ENCODE measurements around the gene PCDHGA2. TPM values are rescaled to one million over a fixed set of nuclear protein-coding genes. Genes with fewer than 3 reads are reported as not detected.

PCDHGA2 gene
- total and polyA plus RNA-seq, 11 donors: 2.7 to 15.1 (median 10.5) TPM

DNA sequence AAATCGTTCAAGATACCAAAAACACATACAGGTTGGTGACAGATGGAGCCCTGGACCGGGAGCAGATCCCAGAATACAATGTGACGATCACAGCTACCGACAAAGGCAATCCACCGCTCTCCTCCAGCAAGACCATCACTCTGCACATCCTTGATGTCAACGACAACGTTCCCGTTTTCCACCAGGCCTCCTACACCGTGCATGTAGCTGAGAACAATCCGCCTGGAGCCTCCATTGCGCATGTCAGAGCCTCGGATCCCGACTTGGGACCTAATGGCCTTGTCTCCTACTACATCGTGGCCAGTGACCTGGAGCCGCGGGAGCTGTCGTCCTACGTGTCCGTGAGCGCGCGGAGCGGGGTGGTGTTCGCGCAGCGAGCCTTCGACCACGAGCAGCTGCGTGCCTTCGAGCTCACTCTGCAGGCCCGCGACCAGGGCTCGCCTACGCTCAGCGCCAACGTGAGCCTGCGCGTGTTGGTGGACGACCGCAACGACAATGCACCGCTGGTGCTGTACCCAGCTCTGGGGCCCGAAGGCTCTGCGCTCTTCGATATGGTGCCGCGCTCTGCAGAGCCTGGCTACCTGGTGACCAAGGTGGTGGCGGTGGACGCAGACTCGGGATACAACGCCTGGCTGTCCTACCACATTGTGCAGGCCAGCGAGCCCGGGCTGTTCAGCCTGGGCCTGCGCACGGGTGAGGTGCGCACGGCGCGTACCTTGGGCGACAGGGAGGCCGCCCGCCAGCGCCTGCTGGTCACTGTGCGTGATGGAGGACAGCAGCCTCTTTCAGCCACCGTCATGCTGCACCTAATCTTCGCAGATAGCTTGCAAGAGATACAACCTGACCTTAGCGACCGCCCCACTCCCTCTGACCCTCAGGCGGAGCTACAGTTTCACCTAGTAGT is 33.3 kb downstream of the PCDHGA2 start:
- Histone ChIP-seq H3K4me1 (peaks cover 0 to 31% (median 2%) of the 10 kb centered on the region in 12 donors), H3K27me3 (peaks cover 0 to 34% (median 0%) of the 10 kb centered on the region in 9 donors), H3K36me3 (peaks cover 0 to 26% (median 0%) of the 10 kb centered on the region in 9 donors), H3K27ac (no peak overlapping the region), H3K9me3 (peaks cover 0 to 99% (median 61%) of the 10 kb centered on the region in 12 donors), H3K4me3 (no peak overlapping the region)
- peak in 1 of 5 donors; percentile 25 for DNase-seq
- ATAC-seq: peak in 3 of 4 donors; percentile 18 to 20 (median 19)
- TF ChIP-seq POLR2A (IDR thresholded peaks at IDR 0.05): no peak
- TF ChIP-seq, protein P1, sequence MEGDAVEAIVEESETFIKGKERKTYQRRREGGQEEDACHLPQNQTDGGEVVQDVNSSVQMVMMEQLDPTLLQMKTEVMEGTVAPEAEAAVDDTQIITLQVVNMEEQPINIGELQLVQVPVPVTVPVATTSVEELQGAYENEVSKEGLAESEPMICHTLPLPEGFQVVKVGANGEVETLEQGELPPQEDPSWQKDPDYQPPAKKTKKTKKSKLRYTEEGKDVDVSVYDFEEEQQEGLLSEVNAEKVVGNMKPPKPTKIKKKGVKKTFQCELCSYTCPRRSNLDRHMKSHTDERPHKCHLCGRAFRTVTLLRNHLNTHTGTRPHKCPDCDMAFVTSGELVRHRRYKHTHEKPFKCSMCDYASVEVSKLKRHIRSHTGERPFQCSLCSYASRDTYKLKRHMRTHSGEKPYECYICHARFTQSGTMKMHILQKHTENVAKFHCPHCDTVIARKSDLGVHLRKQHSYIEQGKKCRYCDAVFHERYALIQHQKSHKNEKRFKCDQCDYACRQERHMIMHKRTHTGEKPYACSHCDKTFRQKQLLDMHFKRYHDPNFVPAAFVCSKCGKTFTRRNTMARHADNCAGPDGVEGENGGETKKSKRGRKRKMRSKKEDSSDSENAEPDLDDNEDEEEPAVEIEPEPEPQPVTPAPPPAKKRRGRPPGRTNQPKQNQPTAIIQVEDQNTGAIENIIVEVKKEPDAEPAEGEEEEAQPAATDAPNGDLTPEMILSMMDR (IDR thresholded peaks at IDR 0.05): no peak
- intact Hi-C loops (cut with DNase I): no loop called here
- WGBS, 4 donors: 34 to 48% (median 42%) methylated on average over 25 to 69 of the region's 69 CpGs

DNA sequence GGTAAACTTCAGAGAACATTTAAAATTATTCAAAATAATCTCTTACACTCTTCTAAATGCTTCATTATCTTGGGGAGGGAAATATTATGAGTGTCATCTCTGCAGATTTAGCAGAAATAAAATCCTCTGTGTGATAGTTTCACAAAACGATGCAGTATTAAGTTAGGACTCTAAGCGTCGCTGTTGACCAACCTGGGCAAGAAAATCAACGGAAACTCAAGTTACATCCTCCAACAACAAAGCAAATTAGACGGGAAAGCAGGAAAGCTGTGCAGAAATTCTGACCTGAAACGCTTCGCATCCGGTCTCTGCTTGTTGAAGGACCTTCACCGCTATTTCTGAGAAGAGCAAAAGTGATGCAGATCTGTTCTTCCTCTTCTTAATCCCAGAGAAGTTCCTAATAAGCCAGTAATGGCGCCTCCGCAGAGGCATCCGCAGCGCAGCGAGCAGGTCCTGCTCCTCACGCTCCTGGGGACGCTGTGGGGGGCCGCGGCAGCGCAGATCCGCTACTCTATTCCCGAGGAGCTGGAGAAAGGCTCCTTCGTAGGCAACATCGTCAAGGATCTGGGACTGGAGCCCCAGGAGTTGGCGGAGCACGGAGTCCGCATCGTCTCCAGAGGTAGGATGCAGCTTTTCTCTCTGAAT is 35.2 kb downstream of the PCDHGA2 start, which contains the start of gene PCDHGA6:
PCDHGA6 (plus strand) TSS at position 219 of the 645 bp plus-strand sequence; CDS start at position 412, 193 bp downstream.
- TF ChIP-seq POLR2A (IDR thresholded peaks at IDR 0.05): no peak
- TF ChIP-seq, protein P1 (IDR thresholded peaks at IDR 0.05): peak in 11 of 12 donors; percentile 19 to 50 (median 41)
- H3K9me3 ChIP-seq: peaks cover 0 to 99% (median 64%) of the 10 kb centered on the region in 12 donors

DNA sequence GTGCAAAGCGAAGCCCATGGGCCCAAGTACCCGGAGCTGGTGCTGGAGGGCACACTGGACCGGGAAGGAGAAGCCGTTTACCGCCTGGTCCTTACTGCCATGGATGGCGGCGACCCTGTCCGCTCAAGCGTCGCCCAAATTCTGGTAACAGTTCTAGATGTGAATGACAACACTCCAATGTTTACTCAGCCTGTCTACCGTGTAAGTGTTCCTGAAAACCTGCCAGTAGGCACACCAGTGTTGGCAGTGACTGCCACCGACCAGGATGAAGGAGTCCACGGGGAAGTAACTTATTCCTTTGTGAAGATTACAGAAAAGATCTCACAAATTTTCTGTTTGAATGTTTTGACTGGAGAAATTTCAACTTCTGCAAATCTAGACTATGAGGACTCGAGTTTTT is 36.1 kb downstream of the PCDHGA2 start:
- peaks cover 0 to 99% (median 64%) of the 10 kb centered on the region in 12 donors for H3K9me3 ChIP-seq
- H3K27ac ChIP-seq: no peak overlapping the region
- peaks cover 0 to 29% (median 0%) of the 10 kb centered on the region in 9 donors for H3K27me3 ChIP-seq
- DNase-seq (peak in 1 of 5 donors; percentile 55), ATAC-seq (peak in 2 of 4 donors; percentile 65 to 68)
- TF ChIP-seq POLR2A (IDR thresholded peaks at IDR 0.05): no peak
- TF ChIP-seq, protein P1 (IDR thresholded peaks at IDR 0.05): no peak
- H3K4me3 ChIP-seq: no peak overlapping the region
- WGBS, 4 donors: 51 to 63% (median 56%) methylated on average over 14 of the region's 14 CpGs
- intact Hi-C loops (cut with DNase I): no loop called here
- H3K36me3 ChIP-seq: peaks cover 0 to 36% (median 0%) of the 10 kb centered on the region in 9 donors
- peaks cover 0 to 29% (median 0%) of the 10 kb centered on the region in 12 donors for H3K4me1 ChIP-seq

More for the DNA sequence above, 35.2 kb downstream of the PCDHGA2 start, which contains the start of gene PCDHGA6:
- Histone ChIP-seq H3K4me1 (peaks cover 0 to 31% (median 2%) of the 10 kb centered on the region in 12 donors), H3K36me3 (peaks cover 0 to 36% (median 0%) of the 10 kb centered on the region in 9 donors), H3K27ac (no peak within 1 kb of the TSS), H3K27me3 (peaks cover 0 to 31% (median 0%) of the 10 kb centered on the region in 9 donors), H3K4me3 (peak within 1 kb of the TSS in 10 of 12 donors; percentile 9 to 42 (median 31))
- no peak for DNase-seq
- no peak for ATAC-seq
- WGBS, 4 donors: 25 to 41% (median 30%) methylated on average over 25 to 27 of the region's 27 CpGs
- intact Hi-C loops (cut with DNase I): no loop called here

Measured in heart left ventricle (tissue), 16 donors.